Hematopoietic multipotent progenitor cell (in vitro differentiated cells): ENCODE measurements around the gene BPIFA2. TPM values are rescaled to one million over a fixed set of nuclear protein-coding genes. Genes with fewer than 3 reads are reported as not detected.
"Not testable (repeated sequence)": the region's sequence is repeated elsewhere in the genome, so short reads cannot be mapped to it uniquely, and the experiment has no call there.

Experiments
- DNase-seq, 3 donors: peaks; one replicate each; pipeline ENCODE4 v3.0.0-alpha.2; 2011 to 2015; ENCODE audit warnings: low read depth in 2 of 3, low spot score in 2 of 3
- total RNA-seq: library from RNA; depleted of rRNA; stranded (reverse); fragments of >200 nt; gene quantifications from one replicate; pipeline ENCODE4 v1.2.3, GENCODE V29; 2012

The BPIFA2 gene
- total RNA-seq: not detected

- no peak for DNase-seq
Measured at GRCh38 chr20:33167859-33168258, at the start of gene BPIFA2. Gene BPIFA2 (plus strand): TSS chr20:33168159. CDS start chr20:33169146, 987 bp downstream.

- no peak for DNase-seq
Measured at GRCh38 chr20:33119725-33120720, 47.9 kb upstream of the BPIFA2 start.

GRCh38 chr20:33120934-33121333 lies 47.0 kb upstream of the BPIFA2 start:
- no peak for DNase-seq

- DNase-seq: not testable (repeated sequence)
Measured at GRCh38 chr20:33122297-33122696, 45.7 kb upstream of the BPIFA2 start.

- no peak for DNase-seq
Measured at GRCh38 chr20:33124261-33124660, 43.7 kb upstream of the BPIFA2 start.

GRCh38 chr20:33124994-33125393 lies 43.0 kb upstream of the BPIFA2 start:
- no peak for DNase-seq

- no peak for DNase-seq
Measured at GRCh38 chr20:33125983-33126382, 42.0 kb upstream of the BPIFA2 start.

- DNase-seq: no peak
Measured at GRCh38 chr20:33127422-33128097, 40.4 kb upstream of the BPIFA2 start.

- DNase-seq: no peak
Measured at GRCh38 chr20:33130568-33131061, 37.3 kb upstream of the BPIFA2 start.

- DNase-seq: no peak
Measured at GRCh38 chr20:33131949-33132473, 35.9 kb upstream of the BPIFA2 start.

- no peak for DNase-seq
Measured at GRCh38 chr20:33132513-33133372, 35.2 kb upstream of the BPIFA2 start.

- DNase-seq: no peak
Measured at GRCh38 chr20:33133373-33133941, 34.5 kb upstream of the BPIFA2 start.

- DNase-seq: no peak
Measured at GRCh38 chr20:33137195-33137594, 30.8 kb upstream of the BPIFA2 start.

- no peak for DNase-seq
Measured at GRCh38 chr20:33139467-33139866, 28.5 kb upstream of the BPIFA2 start.

- no peak for DNase-seq
Measured at GRCh38 chr20:33145521-33145920, 22.4 kb upstream of the BPIFA2 start.

- no peak for DNase-seq
Measured at GRCh38 chr20:33147299-33147698, 20.7 kb upstream of the BPIFA2 start.

GRCh38 chr20:33148040-33148439 lies 19.9 kb upstream of the BPIFA2 start:
- DNase-seq: no peak

- DNase-seq: no peak
Measured at GRCh38 chr20:33154252-33154651, 13.7 kb upstream of the BPIFA2 start.

- DNase-seq: no peak
Measured at GRCh38 chr20:33158637-33159385, 9.1 kb upstream of the BPIFA2 start.
